H9 (cell line): ENCODE data around the gene RBFOX1. TPM values are rescaled to one million over a fixed set of nuclear protein-coding genes. Genes with fewer than 3 reads are reported as not detected.

Experiments used
- DNase-seq: peaks from one replicate; pipeline ENCODE4 v3.0.0-alpha.2; 2017
- H2AFZ ChIP-seq: one replicate; pipeline ENCODE4 v1.6.1; 2013; ENCODE audit warnings: mild to moderate bottlenecking, low read length, control low read depth, moderate library complexity
- H2AK5ac ChIP-seq: 2 replicates; pipeline ENCODE4 v1.6.1; 2013; ENCODE audit warnings: low read length, control low read depth, mixed read lengths; ENCODE audit not compliant: insufficient read length
- H2BK120ac ChIP-seq: one replicate; pipeline ENCODE4 v1.6.1; 2013; ENCODE audit warnings: low read depth, mild to moderate bottlenecking, low read length, control low read depth, inconsistent platforms; ENCODE audit not compliant: poor library complexity, severe bottlenecking
- H2BK12ac ChIP-seq: 2 replicates; pipeline ENCODE4 v1.6.1; 2013; ENCODE audit warnings: low read length, control low read depth, mixed read lengths, low read depth; ENCODE audit not compliant: insufficient read length
- H2BK15ac ChIP-seq: 2 replicates; pipeline ENCODE4 v1.6.1; 2013; ENCODE audit warnings: low read depth, low read length, control low read depth
- H2BK20ac ChIP-seq: one replicate; pipeline ENCODE4 v1.6.1; 2013; ENCODE audit warnings: low read depth, mild to moderate bottlenecking, low read length, control low read depth, inconsistent platforms; ENCODE audit not compliant: poor library complexity, severe bottlenecking
- H2BK5ac ChIP-seq: 2 replicates; pipeline ENCODE4 v1.6.1; 2013; ENCODE audit warnings: low read length, control low read depth, mixed read lengths; ENCODE audit not compliant: insufficient read length
- H3K14ac ChIP-seq: 2 replicates; pipeline ENCODE4 v1.6.1; 2013; ENCODE audit warnings: low read length, control low read depth; ENCODE audit not compliant: insufficient read depth
- H3K18ac ChIP-seq: 2 replicates; pipeline ENCODE4 v1.6.1; 2013; ENCODE audit warnings: low read depth, mild to moderate bottlenecking, mixed read lengths, low read length, control low read depth; ENCODE audit not compliant: insufficient read length
- H3K23ac ChIP-seq: 2 replicates; pipeline ENCODE4 v1.6.1; 2013; ENCODE audit warnings: low read length, control low read depth, mixed read lengths, low read depth; ENCODE audit not compliant: insufficient read length
- H3K23me2 ChIP-seq: 2 replicates; pipeline ENCODE4 v1.6.1; 2013; ENCODE audit warnings: low read depth, mild to moderate bottlenecking, mixed read lengths, low read length, control low read depth; ENCODE audit not compliant: insufficient read length, poor library complexity, severe bottlenecking
- H3K27ac ChIP-seq: 2 replicates; pipeline ENCODE4 v1.5.1; 2013; ENCODE audit warnings: low read length, control low read depth, mixed read lengths, low read depth; ENCODE audit not compliant: insufficient read length
- H3K27me3 ChIP-seq: 2 replicates; pipeline ENCODE4 v1.6.1; 2013; ENCODE audit warnings: low read length, control low read depth, inconsistent platforms; ENCODE audit not compliant: insufficient read depth
- H3K4ac ChIP-seq: 2 replicates; pipeline ENCODE4 v1.6.1; 2013; ENCODE audit warnings: low read depth, mild to moderate bottlenecking, control low read depth, inconsistent platforms, low read length, moderate library complexity
- H3K4me1 ChIP-seq: 2 replicates; pipeline ENCODE4 v1.6.1; 2013; ENCODE audit warnings: low read length, control low read depth, inconsistent platforms; ENCODE audit not compliant: insufficient read depth
- H3K4me2 ChIP-seq: 2 replicates; pipeline ENCODE4 v1.6.1; 2013; ENCODE audit warnings: low read length, control low read depth, mixed read lengths; ENCODE audit not compliant: insufficient read length, insufficient read depth
- H3K56ac ChIP-seq: 2 replicates; pipeline ENCODE4 v1.6.1; 2013; ENCODE audit warnings: low read depth, mild to moderate bottlenecking, mixed read lengths, low read length, control low read depth; ENCODE audit not compliant: insufficient read length
- H3K79me1 ChIP-seq: 2 replicates; pipeline ENCODE4 v1.6.1; 2013; ENCODE audit warnings: low read depth, mild to moderate bottlenecking, moderate library complexity, low read length, control low read depth, inconsistent platforms; ENCODE audit not compliant: insufficient read depth, poor library complexity, severe bottlenecking
- H3K79me2 ChIP-seq: 2 replicates; pipeline ENCODE4 v1.6.1; 2013; ENCODE audit warnings: low read length, control low read depth, inconsistent platforms; ENCODE audit not compliant: insufficient read depth
- H3K9ac ChIP-seq: 2 replicates; pipeline ENCODE4 v1.6.1; 2013; ENCODE audit warnings: low read length, control low read depth, mixed read lengths; ENCODE audit not compliant: insufficient read length; ENCODE audit errors: extremely low read depth
- H3K9me3 ChIP-seq: one replicate; pipeline ENCODE4 v1.6.1; 2013; ENCODE audit warnings: low read depth, low read length, inconsistent platforms; ENCODE audit not compliant: control insufficient read depth
- H3T11ph ChIP-seq: one replicate; pipeline ENCODE4 v1.6.1; 2013; ENCODE audit warnings: mild to moderate bottlenecking, low read length, control low read depth, inconsistent platforms
- H4K20me1 ChIP-seq: one replicate; pipeline ENCODE4 v1.6.1; 2013; ENCODE audit not compliant: control insufficient read depth, insufficient read length, insufficient read depth
- H4K5ac ChIP-seq: 2 replicates; pipeline ENCODE4 v1.6.1; 2013; ENCODE audit warnings: low read depth, mild to moderate bottlenecking, mixed read lengths, low read length, control low read depth; ENCODE audit not compliant: insufficient read length
- H4K8ac ChIP-seq: replicated peaks from 2 replicates; pipeline ENCODE4 v1.6.1; 2013; ENCODE audit warnings: low read length, control low read depth, mixed read lengths, low read depth; ENCODE audit not compliant: insufficient read length
- H4K91ac ChIP-seq: 2 replicates; pipeline ENCODE4 v1.6.1; 2013; ENCODE audit warnings: low read depth, mild to moderate bottlenecking, moderate library complexity, mixed read lengths, low read length, control low read depth; ENCODE audit not compliant: insufficient read length
- H3K27ac Mint-ChIP-seq, 3 experiments: 2 replicates in 2 of 3; 3 replicates in 1 of 3; pipeline ENCODE4 v1.8.0; 2020 to 2021; ENCODE audit warnings: mixed read lengths in 3 of 3, mild to moderate bottlenecking in 1 of 3, moderate library complexity in 1 of 3
- H3K27me3 Mint-ChIP-seq: 2 replicates; pipeline ENCODE4 v1.8.0; 2021; ENCODE audit warnings: low read depth, mild to moderate bottlenecking, moderate library complexity, mixed read lengths
- H3K36me3 Mint-ChIP-seq, 3 experiments: 2 replicates in 2 of 3; 3 replicates in 1 of 3; pipeline ENCODE4 v1.8.0; 2020 to 2021; ENCODE audit warnings: low read depth in 3 of 3, mixed read lengths in 3 of 3; ENCODE audit not compliant: insufficient read depth in 1 of 3
- H3K4me1 Mint-ChIP-seq, 2 experiments: 2 replicates each; pipeline ENCODE4 v1.8.0; 2020; ENCODE audit warnings: mixed read lengths in 2 of 2
- H3K4me3 Mint-ChIP-seq, 2 experiments: 2 replicates in 1 of 2; 3 replicates in 1 of 2; pipeline ENCODE4 v1.8.0; 2020 to 2021; ENCODE audit warnings: mild to moderate bottlenecking in 2 of 2, mixed read lengths in 2 of 2, moderate library complexity in 1 of 2
- H3K9me3 Mint-ChIP-seq, 2 experiments: 2 replicates in 1 of 2; 3 replicates in 1 of 2; pipeline ENCODE4 v1.8.0; 2020; ENCODE audit warnings: mild to moderate bottlenecking in 2 of 2, mixed read lengths in 2 of 2, moderate library complexity in 1 of 2
- WGBS: extraction: QIAGEN DNeasy Blood & Tissue Kit; methylation state at CpG from one replicate; pipeline ENCODE4 v1.1.7; 2013; ENCODE audit warnings: missing lambda C conversion rate, low lambda C conversion rate, mixed read lengths; ENCODE audit not compliant: insufficient read length; ENCODE audit errors: extremely low coverage; 5-methylcytosine and 5-hydroxymethylcytosine counted together
- total RNA-seq: library from RNA; stranded (reverse); gene quantifications from 2 replicates; pipeline ENCODE4 v1.2.1, GENCODE V29; 2021
- TF ChIP-seq, protein P1 (sequence below): fragments of 200-600 bp; sonication (generic); conservative IDR thresholded peaks from 3 replicates; pipeline ENCODE4 v1.8.0; 2021; ENCODE audit warnings: antibody characterized with exemption, mild to moderate bottlenecking

Gene RBFOX1
- total RNA-seq, 1 experiment from 2014 or later = 2.0 TPM

DNA sequence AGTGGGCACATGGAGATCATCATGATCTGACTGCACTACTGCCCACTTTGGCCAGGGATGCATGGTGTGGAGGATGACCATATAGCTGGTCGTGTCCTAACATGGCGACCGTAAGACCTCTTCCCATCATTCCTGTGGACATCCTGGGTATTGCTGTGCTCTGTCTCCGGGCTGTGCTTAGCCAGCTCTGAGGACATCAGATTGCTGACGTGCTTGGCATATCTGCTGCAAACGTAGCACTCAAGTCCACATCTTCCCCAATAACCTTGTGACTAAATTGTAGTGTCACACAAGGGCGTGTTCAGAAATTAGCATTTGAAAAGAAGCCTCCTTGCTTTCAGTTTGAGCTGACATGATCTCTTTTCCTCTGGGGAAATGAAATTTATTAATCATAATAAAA lies 373.2 kb downstream of the RBFOX1 start:
- H3K4me1 ChIP-seq = no peaks in the 10 kb centered on the region
- Mint-ChIP-seq H3K36me3 (peaks cover 0 to 8% (median 3%) of the 10 kb centered on the region in 3 experiments; a peak in 3 of 7 replicates), H3K9me3 (peaks cover 10 to 12% of the 10 kb centered on the region in 2 experiments; a peak in 4 of 5 replicates), H3K4me3 (no peak overlapping the region), H3K27ac (no peak overlapping the region), H3K4me1 (no peaks in the 10 kb centered on the region; a peak in 1 of 4 replicates), H3K27me3 (no peaks in the 10 kb centered on the region; the same call in 1 of the 2 replicates)
- no peak overlapping the region for H3T11ph ChIP-seq
- no peak overlapping the region for H2AK5ac ChIP-seq
- H2BK120ac ChIP-seq = no peak overlapping the region
- H3K4me2 ChIP-seq = no peak overlapping the region
- H2BK20ac ChIP-seq = no peak overlapping the region
- no peaks in the 10 kb centered on the region for H3K79me1 ChIP-seq
- no CpG with 5 or more reads among the region's 7 CpGs for WGBS
- no peak overlapping the region for H3K56ac ChIP-seq
- no peak for DNase-seq
- H3K79me2 ChIP-seq = no peaks in the 10 kb centered on the region
- H3K27me3 ChIP-seq = no peaks in the 10 kb centered on the region
- no peak overlapping the region for H2AFZ ChIP-seq
- H3K27ac ChIP-seq = no peak overlapping the region
- H3K23me2 ChIP-seq = no peaks in the 10 kb centered on the region
- H3K18ac ChIP-seq = no peak overlapping the region
- H4K5ac ChIP-seq = no peak overlapping the region
- no peak overlapping the region for H2BK12ac ChIP-seq
- H3K4ac ChIP-seq = no peak overlapping the region
- no peak overlapping the region for H3K14ac ChIP-seq
- no peak overlapping the region for H2BK15ac ChIP-seq
- no peak overlapping the region for H2BK5ac ChIP-seq
- H4K91ac ChIP-seq = no peak overlapping the region
- H3K23ac ChIP-seq = no peak overlapping the region
- H3K9me3 ChIP-seq = no peaks in the 10 kb centered on the region
- H4K20me1 ChIP-seq = no peaks in the 10 kb centered on the region
- TF ChIP-seq, protein P1, sequence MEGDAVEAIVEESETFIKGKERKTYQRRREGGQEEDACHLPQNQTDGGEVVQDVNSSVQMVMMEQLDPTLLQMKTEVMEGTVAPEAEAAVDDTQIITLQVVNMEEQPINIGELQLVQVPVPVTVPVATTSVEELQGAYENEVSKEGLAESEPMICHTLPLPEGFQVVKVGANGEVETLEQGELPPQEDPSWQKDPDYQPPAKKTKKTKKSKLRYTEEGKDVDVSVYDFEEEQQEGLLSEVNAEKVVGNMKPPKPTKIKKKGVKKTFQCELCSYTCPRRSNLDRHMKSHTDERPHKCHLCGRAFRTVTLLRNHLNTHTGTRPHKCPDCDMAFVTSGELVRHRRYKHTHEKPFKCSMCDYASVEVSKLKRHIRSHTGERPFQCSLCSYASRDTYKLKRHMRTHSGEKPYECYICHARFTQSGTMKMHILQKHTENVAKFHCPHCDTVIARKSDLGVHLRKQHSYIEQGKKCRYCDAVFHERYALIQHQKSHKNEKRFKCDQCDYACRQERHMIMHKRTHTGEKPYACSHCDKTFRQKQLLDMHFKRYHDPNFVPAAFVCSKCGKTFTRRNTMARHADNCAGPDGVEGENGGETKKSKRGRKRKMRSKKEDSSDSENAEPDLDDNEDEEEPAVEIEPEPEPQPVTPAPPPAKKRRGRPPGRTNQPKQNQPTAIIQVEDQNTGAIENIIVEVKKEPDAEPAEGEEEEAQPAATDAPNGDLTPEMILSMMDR = no peak
- H3K9ac ChIP-seq = no peak overlapping the region
- no peak overlapping the region for H4K8ac ChIP-seq
